Measurements from ENCODE around the gene ZMAT5. TPM values are rescaled to one million over a fixed set of nuclear protein-coding genes. Genes with fewer than 3 reads are reported as not detected.

ZMAT5 gene
- total RNA-seq, 1 donor from 2014 or later = 24.4 TPM

- peaks cover 16% of the 10 kb centered on the region for H3K4me1 ChIP-seq (ENCODE audit: insufficient read depth, low read length)
- H3K79me2 ChIP-seq (ENCODE audit: insufficient read depth, low read length) = no peaks in the 10 kb centered on the region
- H3K4me3 Mint-ChIP-seq (ENCODE audit: unreplicated experiment) = no peak overlapping the region
- H3K27ac ChIP-seq (ENCODE audit: low read depth, low read length) = no peak overlapping the region
- no peak for FAIRE-seq
- no peaks in the 10 kb centered on the region for H3K27me3 ChIP-seq (ENCODE audit: insufficient read depth, low read length)
- H3K4me2 ChIP-seq (ENCODE audit: low read length) = no peak overlapping the region
- H3K36me3 Mint-ChIP-seq (ENCODE audit: low read depth, unreplicated experiment) = peaks cover 35% of the 10 kb centered on the region
- no peaks in the 10 kb centered on the region for H3K9me3 ChIP-seq (ENCODE audit: insufficient read depth, low read depth, low read length)
- no peak overlapping the region for H3K9ac ChIP-seq (ENCODE audit: low read length)
- no peak overlapping the region for H2AFZ ChIP-seq (ENCODE audit: low read depth, low read length)
- H3K36me3 ChIP-seq (ENCODE audit: insufficient read depth, low read length) = peaks cover 23% of the 10 kb centered on the region
- H3K27ac Mint-ChIP-seq (ENCODE audit: unreplicated experiment) = peak overlapping the region; percentile 6
- TF ChIP-seq CTCF (IDR thresholded peaks at IDR 0.05; ENCODE audit: insufficient read depth, low read depth, low read length) (no peak), EZH2 (IDR thresholded peaks at IDR 0.05; ENCODE audit: insufficient read depth, low read length) (no peak)
- no peaks in the 10 kb centered on the region for H3K9me3 Mint-ChIP-seq (ENCODE audit: unreplicated experiment)
- no peaks in the 10 kb centered on the region for H3K27me3 Mint-ChIP-seq (ENCODE audit: low read depth, unreplicated experiment)
- H3K4me3 ChIP-seq (ENCODE audit: insufficient read depth, low read depth, low read length) = no peak overlapping the region
- no peaks in the 10 kb centered on the region for H4K20me1 ChIP-seq (ENCODE audit: insufficient read depth, low read length)
- peaks cover 30% of the 10 kb centered on the region for H3K4me1 Mint-ChIP-seq (ENCODE audit: low read depth, unreplicated experiment)
- no peak for DNase-seq (ENCODE audit: low read depth)
Measured at GRCh38 chr22:29801796-29802195, 35.0 kb upstream of the ZMAT5 start.

- TF ChIP-seq EZH2 (IDR thresholded peaks at IDR 0.05; ENCODE audit: insufficient read depth, low read length) (no peak), CTCF (IDR thresholded peaks at IDR 0.05; ENCODE audit: insufficient read depth, low read depth, low read length) (no peak)
- no peak overlapping the region for H3K4me3 ChIP-seq (ENCODE audit: insufficient read depth, low read depth, low read length)
- H3K36me3 Mint-ChIP-seq (ENCODE audit: low read depth, unreplicated experiment) = peaks cover 34% of the 10 kb centered on the region
- DNase-seq (ENCODE audit: low read depth) = no peak
- no peaks in the 10 kb centered on the region for H3K79me2 ChIP-seq (ENCODE audit: insufficient read depth, low read length)
- H3K9me3 Mint-ChIP-seq (ENCODE audit: unreplicated experiment) = no peaks in the 10 kb centered on the region
- peaks cover 24% of the 10 kb centered on the region for H3K36me3 ChIP-seq (ENCODE audit: insufficient read depth, low read length)
- H3K4me2 ChIP-seq (ENCODE audit: low read length) = no peak overlapping the region
- H3K9me3 ChIP-seq (ENCODE audit: insufficient read depth, low read depth, low read length) = no peaks in the 10 kb centered on the region
- H3K27ac ChIP-seq (ENCODE audit: low read depth, low read length) = no peak overlapping the region
- no peak for FAIRE-seq
- no peaks in the 10 kb centered on the region for H4K20me1 ChIP-seq (ENCODE audit: insufficient read depth, low read length)
- H3K9ac ChIP-seq (ENCODE audit: low read length) = no peak overlapping the region
- no peak overlapping the region for H3K4me3 Mint-ChIP-seq (ENCODE audit: unreplicated experiment)
- no peak overlapping the region for H2AFZ ChIP-seq (ENCODE audit: low read depth, low read length)
- H3K4me1 Mint-ChIP-seq (ENCODE audit: low read depth, unreplicated experiment) = peaks cover 33% of the 10 kb centered on the region
- peak overlapping the region; percentile 6 for H3K27ac Mint-ChIP-seq (ENCODE audit: unreplicated experiment)
- no peaks in the 10 kb centered on the region for H3K27me3 ChIP-seq (ENCODE audit: insufficient read depth, low read length)
- H3K4me1 ChIP-seq (ENCODE audit: insufficient read depth, low read length) = peaks cover 16% of the 10 kb centered on the region
- H3K27me3 Mint-ChIP-seq (ENCODE audit: low read depth, unreplicated experiment) = no peaks in the 10 kb centered on the region
Measured at GRCh38 chr22:29801153-29801552, 34.3 kb upstream of the ZMAT5 start.

DNA sequence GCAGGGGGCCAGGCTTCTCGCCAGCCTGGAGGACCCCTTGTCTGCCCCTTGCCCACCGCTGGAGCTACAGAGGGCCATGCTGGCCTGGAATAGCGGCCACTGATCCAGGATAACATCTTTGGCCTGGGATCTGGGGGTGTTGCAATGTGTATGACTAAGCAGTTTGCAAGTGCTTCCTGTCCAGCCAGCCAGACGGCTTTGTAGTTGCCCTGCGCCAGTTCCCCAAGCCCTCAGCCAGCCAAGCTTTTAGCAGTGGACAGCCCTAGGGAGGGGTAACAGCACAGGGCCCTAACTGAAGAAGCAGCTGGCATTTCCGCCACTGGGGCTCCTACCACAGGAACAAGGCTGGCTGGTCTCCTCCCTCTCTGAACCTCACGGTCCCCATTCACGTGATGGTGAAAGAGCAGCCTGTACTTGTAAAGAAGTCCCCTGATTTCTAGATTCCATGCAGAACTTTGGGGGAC lies 32.4 kb upstream of the ZMAT5 start:
- H3K9me3 ChIP-seq (ENCODE audit: insufficient read depth, low read depth, low read length) = no peaks in the 10 kb centered on the region
- Mint-ChIP-seq H3K27ac (ENCODE audit: unreplicated experiment) (peak overlapping the region; percentile 90), H3K4me1 (ENCODE audit: low read depth, unreplicated experiment) (peaks cover 40% of the 10 kb centered on the region), H3K36me3 (ENCODE audit: low read depth, unreplicated experiment) (peaks cover 24% of the 10 kb centered on the region), H3K9me3 (ENCODE audit: unreplicated experiment) (no peaks in the 10 kb centered on the region), H3K4me3 (ENCODE audit: unreplicated experiment) (no peak overlapping the region), H3K27me3 (ENCODE audit: low read depth, unreplicated experiment) (no peaks in the 10 kb centered on the region)
- peak overlapping the region; percentile 48 for H3K9ac ChIP-seq (ENCODE audit: low read length)
- no peaks in the 10 kb centered on the region for H4K20me1 ChIP-seq (ENCODE audit: insufficient read depth, low read length)
- H3K27me3 ChIP-seq (ENCODE audit: insufficient read depth, low read length) = no peaks in the 10 kb centered on the region
- TF ChIP-seq EZH2 (IDR thresholded peaks at IDR 0.05; ENCODE audit: insufficient read depth, low read length) (no peak), CTCF (IDR thresholded peaks at IDR 0.05; ENCODE audit: insufficient read depth, low read depth, low read length) (no peak)
- no peaks in the 10 kb centered on the region for H3K79me2 ChIP-seq (ENCODE audit: insufficient read depth, low read length)
- peak overlapping the region; percentile 49 for H3K4me2 ChIP-seq (ENCODE audit: low read length)
- no peak overlapping the region for H3K4me3 ChIP-seq (ENCODE audit: insufficient read depth, low read depth, low read length)
- peak overlapping the region; percentile 65 for H3K27ac ChIP-seq (ENCODE audit: low read depth, low read length)
- H3K36me3 ChIP-seq (ENCODE audit: insufficient read depth, low read length) = peaks cover 32% of the 10 kb centered on the region
- H3K4me1 ChIP-seq (ENCODE audit: insufficient read depth, low read length) = peaks cover 16% of the 10 kb centered on the region
- DNase-seq (ENCODE audit: low read depth) (peak; percentile 94), FAIRE-seq (peak; percentile 73)
- H2AFZ ChIP-seq (ENCODE audit: low read depth, low read length) = peak overlapping the region; percentile 7

All from astrocyte (in vitro differentiated cells and primary cell).